PC-3 (cell line): Measurements from ENCODE around the gene ADD1.

ENCODE experiments used
- EZH2phosphoT487 ChIP-seq: fragments of 300-600 bp; sonication (generic); IDR thresholded peaks from 2 replicates; pipeline ENCODE4 v1.6.1; 2018; ENCODE audit warnings: mild to moderate bottlenecking, antibody characterized with exemption, low read length, borderline replicate concordance
- TF ChIP-seq, protein P1 (sequence below): fragments of 300-600 bp; sonication (generic); conservative IDR thresholded peaks from 2 replicates; pipeline ENCODE4 v1.5.1; 2017; ENCODE audit warnings: antibody characterized with exemption, low read depth, mild to moderate bottlenecking, low read length

- TF ChIP-seq, protein P1, sequence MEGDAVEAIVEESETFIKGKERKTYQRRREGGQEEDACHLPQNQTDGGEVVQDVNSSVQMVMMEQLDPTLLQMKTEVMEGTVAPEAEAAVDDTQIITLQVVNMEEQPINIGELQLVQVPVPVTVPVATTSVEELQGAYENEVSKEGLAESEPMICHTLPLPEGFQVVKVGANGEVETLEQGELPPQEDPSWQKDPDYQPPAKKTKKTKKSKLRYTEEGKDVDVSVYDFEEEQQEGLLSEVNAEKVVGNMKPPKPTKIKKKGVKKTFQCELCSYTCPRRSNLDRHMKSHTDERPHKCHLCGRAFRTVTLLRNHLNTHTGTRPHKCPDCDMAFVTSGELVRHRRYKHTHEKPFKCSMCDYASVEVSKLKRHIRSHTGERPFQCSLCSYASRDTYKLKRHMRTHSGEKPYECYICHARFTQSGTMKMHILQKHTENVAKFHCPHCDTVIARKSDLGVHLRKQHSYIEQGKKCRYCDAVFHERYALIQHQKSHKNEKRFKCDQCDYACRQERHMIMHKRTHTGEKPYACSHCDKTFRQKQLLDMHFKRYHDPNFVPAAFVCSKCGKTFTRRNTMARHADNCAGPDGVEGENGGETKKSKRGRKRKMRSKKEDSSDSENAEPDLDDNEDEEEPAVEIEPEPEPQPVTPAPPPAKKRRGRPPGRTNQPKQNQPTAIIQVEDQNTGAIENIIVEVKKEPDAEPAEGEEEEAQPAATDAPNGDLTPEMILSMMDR = no peak
- no peak for TF ChIP-seq EZH2phosphoT487
These were observed 50.1 kb downstream of the ADD1 start for GRCh38 chr4:2893772-2894171.
